Ascending aorta (tissue), 2 donors: ENCODE results near the gene CADM2. TPM values are rescaled to one million over a fixed set of nuclear protein-coding genes. Genes with fewer than 3 reads are reported as not detected.

Experiments
- DNase-seq, 2 donors: peaks; one replicate each; pipeline ENCODE4 v3.0.0-alpha.2; 2019; ENCODE audit warnings: low spot score in 2 of 2
- H3K27ac ChIP-seq, 2 donors: fragments of 200-600 bp; sonication (generic); one replicate each; pipeline ENCODE4 v1.5.1; 2016 to 2017; ENCODE audit warnings: mild to moderate bottlenecking in 1 of 2
- H3K27me3 ChIP-seq: fragments of 200-600 bp; sonication (generic); one replicate; pipeline ENCODE4 v1.5.1; 2017
- H3K36me3 ChIP-seq, 2 donors: fragments of 200-600 bp; sonication (generic); one replicate each; pipeline ENCODE4 v1.5.1; 2016
- H3K4me1 ChIP-seq, 2 donors: fragments of 200-600 bp; sonication (generic); one replicate each; pipeline ENCODE4 v1.5.1; 2016 to 2017; ENCODE audit warnings: mild to moderate bottlenecking in 1 of 2
- H3K4me3 ChIP-seq, 2 donors: fragments of 200-600 bp; sonication (generic); one replicate each; pipeline ENCODE4 v1.5.1; 2016 to 2017; ENCODE audit warnings: mild to moderate bottlenecking in 1 of 2
- H3K9me3 ChIP-seq, 2 donors: fragments of 200-600 bp; sonication (generic); one replicate each; pipeline ENCODE4 v1.5.1; 2016
- CTCF ChIP-seq, 3 experiments: fragments of 200-600 bp in 2 of 3; fragments of 450-650 bp in 1 of 3; sonication (generic) in 2 of 3; IDR thresholded peaks; one replicate each; pipeline ENCODE4 v1.5.1; 2016 to 2019; ENCODE audit warnings: antibody characterized with exemption in 3 of 3, mild to moderate bottlenecking in 1 of 3, moderate library complexity in 1 of 3
- intact Hi-C: fragments of 100-400 bp; cut with DNase I; formaldehyde crosslinking; loops from one replicate; pipeline ENCODE4 v1.15.1; 2023
- total RNA-seq: library from RNA; depleted of rRNA; stranded (reverse); fragments of >200 nt; gene quantifications from one replicate; pipeline ENCODE4 v1.1.0, GENCODE V29; 2016

Gene CADM2
- total RNA-seq, 1 donor from 2014 or later = 23.0 TPM

GRCh38 chr3:85360742-85361387, 402.1 kb downstream of the CADM2 start:
- Histone ChIP-seq H3K27ac (no peak overlapping the region), H3K27me3 (no peaks in the 10 kb centered on the region), H3K4me3 (no peak overlapping the region), H3K9me3 (no peaks in the 10 kb centered on the region), H3K36me3 (no peaks in the 10 kb centered on the region), H3K4me1 (no peaks in the 10 kb centered on the region)
- TF ChIP-seq CTCF (IDR thresholded peaks at IDR 0.05) = no peak
- DNase-seq = no peak
- intact Hi-C loops = no loop called here

DNA sequence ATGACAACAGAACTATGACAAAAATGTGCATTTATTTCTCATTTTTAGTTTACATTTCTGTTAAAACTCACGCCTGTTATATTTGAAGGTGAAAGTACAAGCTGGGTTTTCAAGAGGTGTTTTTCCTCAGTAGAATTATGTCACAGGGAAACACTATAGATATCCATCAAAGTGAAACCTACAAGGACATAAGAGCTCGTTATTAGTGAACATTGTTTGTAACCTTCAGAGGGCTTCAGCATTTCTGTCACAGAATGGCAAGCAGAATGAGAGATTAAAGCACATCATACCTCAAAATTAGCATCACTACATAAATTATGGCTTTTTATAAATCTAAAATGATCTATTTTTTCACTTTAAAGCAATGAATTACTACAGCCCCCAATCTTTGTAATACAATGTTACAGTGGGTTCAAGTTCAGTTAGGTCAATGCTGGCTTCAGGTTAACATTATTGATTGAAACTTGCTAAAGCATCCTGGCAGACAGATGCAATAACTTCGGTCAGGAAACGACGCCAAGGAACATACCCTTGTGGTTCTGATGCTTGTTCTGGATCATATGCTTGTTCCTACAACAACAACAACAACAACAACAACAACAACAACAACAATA, 405.6 kb downstream of the CADM2 start:
- intact Hi-C loops = no loop called here
- H3K27me3 ChIP-seq = no peaks in the 10 kb centered on the region
- no peak for DNase-seq
- H3K36me3 ChIP-seq = no peaks in the 10 kb centered on the region
- no peak overlapping the region for H3K4me3 ChIP-seq
- no peak for TF ChIP-seq CTCF (IDR thresholded peaks at IDR 0.05)
- no peak overlapping the region for H3K27ac ChIP-seq
- H3K9me3 ChIP-seq = no peaks in the 10 kb centered on the region
- no peaks in the 10 kb centered on the region for H3K4me1 ChIP-seq

DNA sequence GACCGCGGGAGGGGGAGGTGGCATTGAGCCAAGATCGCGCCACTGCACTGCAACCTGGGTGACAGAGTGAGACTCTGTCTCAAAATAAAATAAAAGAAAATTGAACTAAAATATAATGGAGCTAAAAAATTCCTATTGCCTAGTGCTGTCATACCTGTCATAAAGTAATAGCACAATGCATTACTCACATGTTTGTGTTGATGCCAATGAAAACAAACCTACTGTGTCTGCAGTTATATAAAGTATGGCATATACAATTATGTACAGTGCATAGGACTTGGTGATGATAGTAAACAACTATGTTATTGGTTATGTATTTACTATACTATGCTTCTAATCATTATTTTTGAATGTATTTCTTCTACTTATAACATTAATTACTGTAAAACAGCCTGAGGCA, 411.6 kb downstream of the CADM2 start:
- DNase-seq = no peak
- Histone ChIP-seq H3K9me3 (no peaks in the 10 kb centered on the region), H3K4me3 (no peak overlapping the region), H3K27ac (no peak overlapping the region), H3K36me3 (no peaks in the 10 kb centered on the region), H3K27me3 (no peaks in the 10 kb centered on the region), H3K4me1 (no peaks in the 10 kb centered on the region)
- intact Hi-C loops = no loop called here
- TF ChIP-seq CTCF (IDR thresholded peaks at IDR 0.05) = no peak

- Histone ChIP-seq H3K4me1 (no peaks in the 10 kb centered on the region), H3K9me3 (no peaks in the 10 kb centered on the region), H3K36me3 (no peaks in the 10 kb centered on the region), H3K27me3 (no peaks in the 10 kb centered on the region), H3K27ac (no peak overlapping the region), H3K4me3 (no peak overlapping the region)
- TF ChIP-seq CTCF (IDR thresholded peaks at IDR 0.05) = no peak
- intact Hi-C loops = no loop called here
- no peak for DNase-seq
These were observed 417.3 kb downstream of the CADM2 start for GRCh38 chr3:85376131-85376530.

GRCh38 chr3:85377115-85377514, 418.3 kb downstream of the CADM2 start:
- no peak overlapping the region for H3K27ac ChIP-seq
- intact Hi-C loops = no loop called here
- H3K27me3 ChIP-seq = no peaks in the 10 kb centered on the region
- H3K4me3 ChIP-seq = no peak overlapping the region
- TF ChIP-seq CTCF (IDR thresholded peaks at IDR 0.05) = no peak
- no peaks in the 10 kb centered on the region for H3K36me3 ChIP-seq
- no peaks in the 10 kb centered on the region for H3K4me1 ChIP-seq
- DNase-seq = no peak
- H3K9me3 ChIP-seq = no peaks in the 10 kb centered on the region
